HG03442 (cell line): ENCODE measurements around the gene TECPR2.
"Not testable (repeated sequence)": the region's sequence is repeated elsewhere in the genome, so short reads cannot be mapped to it uniquely, and the experiment has no call there.

Experiments used
- ATAC-seq: cut with Tn5 transposase; IDR thresholded peaks from one replicate; pipeline ENCODE4 v1.9.1; 2021; ENCODE audit warnings: mild to moderate bottlenecking, moderate library complexity; ENCODE audit not compliant: unreplicated experiment

TECPR2 gene

GRCh38 chr14:102330806-102331205 is 31.9 kb upstream of the TECPR2 start:
- no peak for ATAC-seq

GRCh38 chr14:102333390-102333789 is 29.4 kb upstream of the TECPR2 start:
- ATAC-seq, result no peak

GRCh38 chr14:102333795-102334705 is 28.7 kb upstream of the TECPR2 start:
- ATAC-seq, result no peak

GRCh38 chr14:102335163-102335562 is 27.6 kb upstream of the TECPR2 start:
- no peak for ATAC-seq

GRCh38 chr14:102338724-102339123 is 24.0 kb upstream of the TECPR2 start:
- no peak for ATAC-seq

GRCh38 chr14:102341566-102341965 is 21.2 kb upstream of the TECPR2 start:
- ATAC-seq, result no peak

- ATAC-seq, result no peak
Measured at GRCh38 chr14:102342238-102342637, 20.5 kb upstream of the TECPR2 start.

GRCh38 chr14:102344084-102344483 is 18.7 kb upstream of the TECPR2 start:
- no peak for ATAC-seq

- ATAC-seq, result no peak
Measured at GRCh38 chr14:102344485-102344884, 18.3 kb upstream of the TECPR2 start.

- ATAC-seq, result no peak
Measured at GRCh38 chr14:102345232-102345631, 17.5 kb upstream of the TECPR2 start.

- no peak for ATAC-seq
Measured at GRCh38 chr14:102346645-102347044, 16.1 kb upstream of the TECPR2 start.

- ATAC-seq, result no peak
Measured at GRCh38 chr14:102348376-102348775, 14.4 kb upstream of the TECPR2 start.

GRCh38 chr14:102351023-102351422 is 11.7 kb upstream of the TECPR2 start:
- no peak for ATAC-seq

- not testable (repeated sequence) for ATAC-seq
Measured at GRCh38 chr14:102351593-102351992, 11.1 kb upstream of the TECPR2 start.

- no peak for ATAC-seq
Measured at GRCh38 chr14:102352213-102352612, 10.5 kb upstream of the TECPR2 start.

- ATAC-seq, result no peak
Measured at GRCh38 chr14:102353126-102353619, 9.6 kb upstream of the TECPR2 start.

GRCh38 chr14:102356280-102356679 is 6.5 kb upstream of the TECPR2 start:
- ATAC-seq, result no peak

- no peak for ATAC-seq
Measured at GRCh38 chr14:102359341-102359740, 3.4 kb upstream of the TECPR2 start.

GRCh38 chr14:102360388-102360787 is 2.4 kb upstream of the TECPR2 start:
- ATAC-seq, result no peak

GRCh38 chr14:102362084-102362483 is 657 bp upstream of the TECPR2 start:
- ATAC-seq, result no peak

GRCh38 chr14:102363182-102363943 is 622 bp downstream of the TECPR2 start:
- ATAC-seq, result peak; percentile 25

- ATAC-seq, result no peak
Measured at GRCh38 chr14:102370305-102370809, 7.6 kb downstream of the TECPR2 start.
